Measurements from ENCODE around the gene HES7. TPM values are rescaled to one million over a fixed set of nuclear protein-coding genes. Genes with fewer than 3 reads are reported as not detected.
A peak's percentile ranks its signal among the peaks of the same experiment; 100 is the strongest.

The HES7 gene
- total RNA-seq, 1 experiment from 2014 or later: 3.1 TPM

DNA sequence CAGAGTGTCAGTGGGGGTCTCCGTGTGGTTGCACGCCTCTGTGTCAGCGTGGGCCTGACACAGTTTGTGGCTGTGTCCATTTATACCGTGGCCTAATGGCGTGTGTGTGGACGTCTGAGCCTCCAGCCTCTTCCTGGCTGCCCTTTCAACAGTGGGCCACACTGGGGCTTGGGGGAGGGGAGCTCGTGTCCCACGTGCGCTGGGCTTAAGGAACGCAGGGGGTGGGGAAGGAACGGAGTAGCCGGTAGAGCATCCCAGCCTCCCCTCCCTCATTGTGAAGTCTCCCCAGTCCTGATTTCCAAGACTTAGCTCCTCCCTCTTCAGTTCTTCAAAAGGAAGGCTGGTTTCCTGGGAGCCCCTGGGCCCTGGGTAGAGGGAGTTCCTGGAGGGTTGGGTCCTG lies 9.5 kb upstream of the HES7 start (continued):
- TF ChIP-seq, protein P1, sequence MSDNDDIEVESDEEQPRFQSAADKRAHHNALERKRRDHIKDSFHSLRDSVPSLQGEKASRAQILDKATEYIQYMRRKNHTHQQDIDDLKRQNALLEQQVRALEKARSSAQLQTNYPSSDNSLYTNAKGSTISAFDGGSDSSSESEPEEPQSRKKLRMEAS (CRISPR knock-in tag; IDR thresholded peaks at IDR 0.05): peak; percentile 72; the same call in 1 of the 2 replicates
- TF ChIP-seq ZNF317 (CRISPR knock-in tag; IDR thresholded peaks at IDR 0.05; ENCODE audit: borderline replicate concordance, low read depth): no peak
- TF ChIP-seq HMGA2 (CRISPR knock-in tag; IDR thresholded peaks at IDR 0.05): no peak

- CTCF ChIA-PET: interaction anchor here (0.6 to 2.2 kb wide), 4 partner anchors 11 to 58 kb away, joined by 5 to 9 read pairs (median 8); no protein-coding TSS in a partner anchor
- Mint-ChIP-seq H3K27me3 (ENCODE audit: low read depth) (peaks cover 33% of the 10 kb centered on the region), H3K27ac (no peak overlapping the region), H3K36me3 (no peaks in the 10 kb centered on the region), H3K4me1 (peaks cover 23% of the 10 kb centered on the region), H3K9me3 (no peaks in the 10 kb centered on the region), H3K4me3 (no peak overlapping the region)
- no peak for ATAC-seq
- TF ChIP-seq NFE2L1 (CRISPR knock-in tag; IDR thresholded peaks at IDR 0.05) (no peak), NR3C1 (CRISPR knock-in tag; conservative IDR thresholded peaks at IDR 0.05; ENCODE audit: low read depth) (no peak), CREB1 (CRISPR knock-in tag; IDR thresholded peaks at IDR 0.05) (no peak), USF1 (CRISPR knock-in tag; IDR thresholded peaks at IDR 0.05) (no peak), KAT7 (CRISPR knock-in tag; IDR thresholded peaks at IDR 0.05; ENCODE audit: borderline replicate concordance) (no peak), NR1H2 (CRISPR knock-in tag; IDR thresholded peaks at IDR 0.05) (no peak), ATF1 (CRISPR knock-in tag; IDR thresholded peaks at IDR 0.05) (no peak), E2F4 (CRISPR knock-in tag; IDR thresholded peaks at IDR 0.05; ENCODE audit: borderline replicate concordance, low read depth) (no peak), MLX (CRISPR knock-in tag; IDR thresholded peaks at IDR 0.05) (no peak), ZNF121 (CRISPR knock-in tag; IDR thresholded peaks at IDR 0.05) (no peak)
- TF ChIP-seq, protein P2, sequence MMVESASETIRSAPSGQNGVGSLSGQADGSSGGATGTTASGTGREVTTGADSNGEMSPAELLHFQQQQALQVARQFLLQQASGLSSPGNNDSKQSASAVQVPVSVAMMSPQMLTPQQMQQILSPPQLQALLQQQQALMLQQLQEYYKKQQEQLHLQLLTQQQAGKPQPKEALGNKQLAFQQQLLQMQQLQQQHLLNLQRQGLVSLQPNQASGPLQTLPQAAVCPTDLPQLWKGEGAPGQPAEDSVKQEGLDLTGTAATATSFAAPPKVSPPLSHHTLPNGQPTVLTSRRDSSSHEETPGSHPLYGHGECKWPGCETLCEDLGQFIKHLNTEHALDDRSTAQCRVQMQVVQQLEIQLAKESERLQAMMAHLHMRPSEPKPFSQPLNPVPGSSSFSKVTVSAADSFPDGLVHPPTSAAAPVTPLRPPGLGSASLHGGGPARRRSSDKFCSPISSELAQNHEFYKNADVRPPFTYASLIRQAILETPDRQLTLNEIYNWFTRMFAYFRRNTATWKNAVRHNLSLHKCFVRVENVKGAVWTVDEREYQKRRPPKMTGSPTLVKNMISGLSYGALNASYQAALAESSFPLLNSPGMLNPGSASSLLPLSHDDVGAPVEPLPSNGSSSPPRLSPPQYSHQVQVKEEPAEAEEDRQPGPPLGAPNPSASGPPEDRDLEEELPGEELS (CRISPR knock-in tag; IDR thresholded peaks at IDR 0.05): no peak
- TF ChIP-seq, protein P3, sequence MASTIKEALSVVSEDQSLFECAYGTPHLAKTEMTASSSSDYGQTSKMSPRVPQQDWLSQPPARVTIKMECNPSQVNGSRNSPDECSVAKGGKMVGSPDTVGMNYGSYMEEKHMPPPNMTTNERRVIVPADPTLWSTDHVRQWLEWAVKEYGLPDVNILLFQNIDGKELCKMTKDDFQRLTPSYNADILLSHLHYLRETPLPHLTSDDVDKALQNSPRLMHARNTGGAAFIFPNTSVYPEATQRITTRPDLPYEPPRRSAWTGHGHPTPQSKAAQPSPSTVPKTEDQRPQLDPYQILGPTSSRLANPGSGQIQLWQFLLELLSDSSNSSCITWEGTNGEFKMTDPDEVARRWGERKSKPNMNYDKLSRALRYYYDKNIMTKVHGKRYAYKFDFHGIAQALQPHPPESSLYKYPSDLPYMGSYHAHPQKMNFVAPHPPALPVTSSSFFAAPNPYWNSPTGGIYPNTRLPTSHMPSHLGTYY (CRISPR knock-in tag; IDR thresholded peaks at IDR 0.05): no peak
- TF ChIP-seq, protein P4, sequence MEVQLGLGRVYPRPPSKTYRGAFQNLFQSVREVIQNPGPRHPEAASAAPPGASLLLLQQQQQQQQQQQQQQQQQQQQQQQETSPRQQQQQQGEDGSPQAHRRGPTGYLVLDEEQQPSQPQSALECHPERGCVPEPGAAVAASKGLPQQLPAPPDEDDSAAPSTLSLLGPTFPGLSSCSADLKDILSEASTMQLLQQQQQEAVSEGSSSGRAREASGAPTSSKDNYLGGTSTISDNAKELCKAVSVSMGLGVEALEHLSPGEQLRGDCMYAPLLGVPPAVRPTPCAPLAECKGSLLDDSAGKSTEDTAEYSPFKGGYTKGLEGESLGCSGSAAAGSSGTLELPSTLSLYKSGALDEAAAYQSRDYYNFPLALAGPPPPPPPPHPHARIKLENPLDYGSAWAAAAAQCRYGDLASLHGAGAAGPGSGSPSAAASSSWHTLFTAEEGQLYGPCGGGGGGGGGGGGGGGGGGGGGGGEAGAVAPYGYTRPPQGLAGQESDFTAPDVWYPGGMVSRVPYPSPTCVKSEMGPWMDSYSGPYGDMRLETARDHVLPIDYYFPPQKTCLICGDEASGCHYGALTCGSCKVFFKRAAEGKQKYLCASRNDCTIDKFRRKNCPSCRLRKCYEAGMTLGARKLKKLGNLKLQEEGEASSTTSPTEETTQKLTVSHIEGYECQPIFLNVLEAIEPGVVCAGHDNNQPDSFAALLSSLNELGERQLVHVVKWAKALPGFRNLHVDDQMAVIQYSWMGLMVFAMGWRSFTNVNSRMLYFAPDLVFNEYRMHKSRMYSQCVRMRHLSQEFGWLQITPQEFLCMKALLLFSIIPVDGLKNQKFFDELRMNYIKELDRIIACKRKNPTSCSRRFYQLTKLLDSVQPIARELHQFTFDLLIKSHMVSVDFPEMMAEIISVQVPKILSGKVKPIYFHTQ (CRISPR knock-in tag; IDR thresholded peaks at IDR 0.05): no peak
- POLR2A ChIA-PET: no interaction called here
- DNase-seq (ENCODE audit: low spot score): no peak
These were observed 8.0 kb upstream of the HES7 start for GRCh38 chr17:8131844-8132441.
